Glutamatergic neuron (in vitro differentiated cells): Measurements from ENCODE around the gene VAC14. TPM values are rescaled to one million over a fixed set of nuclear protein-coding genes. Genes with fewer than 3 reads are reported as not detected.

ENCODE experiments used
- DNase-seq: peaks from one replicate; pipeline ENCODE4 v3.0.0; 2022
- H3K27ac Mint-ChIP-seq: one replicate; pipeline ENCODE4 v1.8.0; 2020; ENCODE audit warnings: mild to moderate bottlenecking, mixed read lengths, inconsistent platforms; ENCODE audit not compliant: unreplicated experiment
- H3K27me3 Mint-ChIP-seq: one replicate; pipeline ENCODE4 v1.8.0; 2020; ENCODE audit warnings: mild to moderate bottlenecking, moderate library complexity, mixed read lengths, inconsistent platforms; ENCODE audit not compliant: unreplicated experiment
- H3K36me3 Mint-ChIP-seq: one replicate; pipeline ENCODE4 v1.8.0; 2020; ENCODE audit warnings: mild to moderate bottlenecking, mixed read lengths, inconsistent platforms; ENCODE audit not compliant: unreplicated experiment
- H3K4me1 Mint-ChIP-seq: one replicate; pipeline ENCODE4 v1.8.0; 2020; ENCODE audit warnings: mild to moderate bottlenecking, low read depth, mixed read lengths, inconsistent platforms; ENCODE audit not compliant: unreplicated experiment
- H3K4me3 Mint-ChIP-seq: one replicate; pipeline ENCODE4 v1.8.0; 2020; ENCODE audit warnings: mild to moderate bottlenecking, mixed read lengths, inconsistent platforms; ENCODE audit not compliant: unreplicated experiment
- H3K9me3 Mint-ChIP-seq: one replicate; pipeline ENCODE4 v1.8.0; 2020; ENCODE audit warnings: mild to moderate bottlenecking, moderate library complexity, mixed read lengths, inconsistent platforms; ENCODE audit not compliant: unreplicated experiment
- total RNA-seq: library from RNA; stranded (reverse); fragmentation: NEBNext Ultra II Directional; extraction: Animal tissue kit (Norgen Biotek cat#: 25700); gene quantifications from one replicate; pipeline ENCODE4 v1.2.1, GENCODE V29; 2021; ENCODE audit not compliant: unreplicated experiment
- TF ChIP-seq, protein P1 (sequence below): fragments of 200-600 bp; sonication (generic); IDR thresholded peaks from one replicate; pipeline ENCODE4 v1.5.0; 2021; ENCODE audit not compliant: partially characterized antibody, unreplicated experiment

Gene VAC14
- total RNA-seq, 1 donor from 2014 or later: 50.2 TPM

DNA sequence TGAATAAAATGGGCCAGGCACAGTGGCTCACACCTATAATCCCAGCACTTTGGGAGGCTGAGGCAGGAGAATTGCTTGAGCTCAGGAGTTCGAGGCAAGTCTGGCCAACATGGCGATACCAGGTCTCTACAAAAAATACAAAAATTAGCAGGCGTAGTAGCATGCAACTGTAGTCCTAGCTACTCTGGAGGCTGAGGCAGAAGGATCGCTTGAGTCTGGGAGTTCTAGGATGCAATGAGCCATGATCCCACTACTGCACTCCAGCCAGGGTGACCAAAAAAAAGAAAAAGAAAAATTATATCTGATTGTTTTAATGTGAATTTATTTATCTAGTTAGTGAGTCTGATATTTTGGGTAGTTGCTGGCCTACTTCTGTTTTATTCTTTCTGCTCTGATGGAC is 147.6 kb downstream of the VAC14 start:
- peaks cover 2% of the 10 kb centered on the region for H3K9me3 Mint-ChIP-seq
- H3K27me3 Mint-ChIP-seq: peaks cover 2% of the 10 kb centered on the region
- peaks cover 3% of the 10 kb centered on the region for H3K4me1 Mint-ChIP-seq
- H3K36me3 Mint-ChIP-seq: no peaks in the 10 kb centered on the region
- TF ChIP-seq, protein P1, sequence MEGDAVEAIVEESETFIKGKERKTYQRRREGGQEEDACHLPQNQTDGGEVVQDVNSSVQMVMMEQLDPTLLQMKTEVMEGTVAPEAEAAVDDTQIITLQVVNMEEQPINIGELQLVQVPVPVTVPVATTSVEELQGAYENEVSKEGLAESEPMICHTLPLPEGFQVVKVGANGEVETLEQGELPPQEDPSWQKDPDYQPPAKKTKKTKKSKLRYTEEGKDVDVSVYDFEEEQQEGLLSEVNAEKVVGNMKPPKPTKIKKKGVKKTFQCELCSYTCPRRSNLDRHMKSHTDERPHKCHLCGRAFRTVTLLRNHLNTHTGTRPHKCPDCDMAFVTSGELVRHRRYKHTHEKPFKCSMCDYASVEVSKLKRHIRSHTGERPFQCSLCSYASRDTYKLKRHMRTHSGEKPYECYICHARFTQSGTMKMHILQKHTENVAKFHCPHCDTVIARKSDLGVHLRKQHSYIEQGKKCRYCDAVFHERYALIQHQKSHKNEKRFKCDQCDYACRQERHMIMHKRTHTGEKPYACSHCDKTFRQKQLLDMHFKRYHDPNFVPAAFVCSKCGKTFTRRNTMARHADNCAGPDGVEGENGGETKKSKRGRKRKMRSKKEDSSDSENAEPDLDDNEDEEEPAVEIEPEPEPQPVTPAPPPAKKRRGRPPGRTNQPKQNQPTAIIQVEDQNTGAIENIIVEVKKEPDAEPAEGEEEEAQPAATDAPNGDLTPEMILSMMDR: no peak
- no peak overlapping the region for H3K27ac Mint-ChIP-seq
- H3K4me3 Mint-ChIP-seq: no peak overlapping the region
- DNase-seq: no peak

GRCh38 chr16:70652322-70652721 is 148.6 kb downstream of the VAC14 start:
- Mint-ChIP-seq H3K4me1 (peaks cover 4% of the 10 kb centered on the region), H3K9me3 (peaks cover 3% of the 10 kb centered on the region), H3K27ac (no peak overlapping the region), H3K4me3 (no peak overlapping the region), H3K36me3 (no peaks in the 10 kb centered on the region), H3K27me3 (peaks cover 2% of the 10 kb centered on the region)
- no peak for DNase-seq
- TF ChIP-seq, protein P1: no peak

- peaks cover 3% of the 10 kb centered on the region for H3K9me3 Mint-ChIP-seq
- no peak overlapping the region for H3K4me3 Mint-ChIP-seq
- H3K27ac Mint-ChIP-seq: no peak overlapping the region
Measured at GRCh38 chr16:70651524-70651923, 149.4 kb downstream of the VAC14 start.

GRCh38 chr16:70650216-70650615 is 150.7 kb downstream of the VAC14 start:
- peaks cover 13% of the 10 kb centered on the region for H3K4me1 Mint-ChIP-seq
- H3K36me3 Mint-ChIP-seq: no peaks in the 10 kb centered on the region
- peaks cover 3% of the 10 kb centered on the region for H3K9me3 Mint-ChIP-seq
- DNase-seq: no peak
- peaks cover 2% of the 10 kb centered on the region for H3K27me3 Mint-ChIP-seq
- no peak overlapping the region for H3K27ac Mint-ChIP-seq
- TF ChIP-seq, protein P1: no peak
- no peak overlapping the region for H3K4me3 Mint-ChIP-seq

More at GRCh38 chr16:70651524-70651923, 149.4 kb downstream of the VAC14 start:
- no peaks in the 10 kb centered on the region for H3K36me3 Mint-ChIP-seq
- TF ChIP-seq, protein P1: no peak
- no peak for DNase-seq
- peaks cover 10% of the 10 kb centered on the region for H3K4me1 Mint-ChIP-seq
- H3K27me3 Mint-ChIP-seq: peaks cover 2% of the 10 kb centered on the region

GRCh38 chr16:70649300-70649699 is 151.7 kb downstream of the VAC14 start:
- Mint-ChIP-seq H3K27me3 (peaks cover 2% of the 10 kb centered on the region), H3K36me3 (no peaks in the 10 kb centered on the region), H3K27ac (no peak overlapping the region), H3K4me3 (no peak overlapping the region), H3K4me1 (peaks cover 13% of the 10 kb centered on the region), H3K9me3 (peaks cover 3% of the 10 kb centered on the region)
- DNase-seq: no peak
- TF ChIP-seq, protein P1: no peak
